Placental pericyte (primary cell): ENCODE results near the gene NTSR2. TPM values are rescaled to one million over a fixed set of nuclear protein-coding genes. Genes with fewer than 3 reads are reported as not detected.

Source experiments
- total RNA-seq: library from RNA; depleted of rRNA; stranded (reverse); fragments of >200 nt; gene quantifications from 2 replicates; pipeline ENCODE4 v1.2.3, GENCODE V29; 2012

Gene NTSR2, protein sequence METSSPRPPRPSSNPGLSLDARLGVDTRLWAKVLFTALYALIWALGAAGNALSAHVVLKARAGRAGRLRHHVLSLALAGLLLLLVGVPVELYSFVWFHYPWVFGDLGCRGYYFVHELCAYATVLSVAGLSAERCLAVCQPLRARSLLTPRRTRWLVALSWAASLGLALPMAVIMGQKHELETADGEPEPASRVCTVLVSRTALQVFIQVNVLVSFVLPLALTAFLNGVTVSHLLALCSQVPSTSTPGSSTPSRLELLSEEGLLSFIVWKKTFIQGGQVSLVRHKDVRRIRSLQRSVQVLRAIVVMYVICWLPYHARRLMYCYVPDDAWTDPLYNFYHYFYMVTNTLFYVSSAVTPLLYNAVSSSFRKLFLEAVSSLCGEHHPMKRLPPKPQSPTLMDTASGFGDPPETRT
- total RNA-seq = not detected in 2 replicates

DNA sequence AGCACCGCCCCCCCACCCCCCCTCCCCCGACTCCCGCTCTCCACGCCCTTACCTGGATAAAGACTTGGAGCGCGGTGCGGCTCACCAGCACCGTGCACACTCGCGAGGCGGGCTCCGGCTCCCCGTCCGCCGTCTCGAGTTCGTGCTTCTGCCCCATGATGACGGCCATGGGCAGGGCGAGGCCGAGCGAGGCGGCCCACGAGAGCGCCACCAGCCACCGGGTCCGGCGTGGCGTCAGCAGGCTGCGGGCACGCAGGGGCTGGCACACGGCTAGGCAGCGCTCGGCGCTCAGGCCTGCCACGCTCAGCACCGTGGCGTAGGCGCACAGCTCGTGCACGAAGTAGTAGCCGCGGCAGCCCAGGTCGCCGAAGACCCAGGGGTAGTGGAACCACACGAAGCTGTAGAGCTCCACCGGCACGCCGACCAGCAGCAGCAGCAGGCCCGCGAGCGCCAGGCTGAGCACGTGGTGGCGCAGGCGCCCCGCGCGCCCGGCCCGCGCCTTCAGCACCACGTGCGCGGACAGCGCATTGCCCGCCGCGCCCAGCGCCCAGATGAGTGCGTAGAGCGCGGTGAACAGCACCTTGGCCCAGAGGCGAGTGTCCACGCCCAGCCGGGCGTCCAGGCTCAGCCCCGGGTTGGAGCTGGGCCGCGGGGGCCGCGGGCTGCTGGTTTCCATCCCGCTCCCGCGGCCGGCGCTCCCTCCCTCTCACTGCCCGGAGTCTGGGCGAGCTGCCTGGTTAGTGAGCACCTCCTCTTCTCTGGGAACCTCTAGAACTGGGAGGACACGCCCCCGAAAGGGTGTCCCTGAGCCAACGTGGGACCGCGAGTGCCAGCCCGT, at the start of gene NTSR2:
Gene NTSR2, minus strand, starts transcription at position 742 of the 838 bp plus-strand sequence. Its CDS starts 66 bp downstream, at position 676.

Other genes starting within 250 kb of the NTSR2 start
- 14.3 and 15.3 TPM in 2 replicates for gene E2F6, start 204.0 kb downstream of the NTSR2 start, total RNA-seq
- 0.29 and 0.44 TPM in 2 replicates for gene GREB1, start 136.2 kb downstream of the NTSR2 start, total RNA-seq
- 37.2 and 73.1 TPM in 2 replicates for gene LPIN1, start 76.4 kb upstream of the NTSR2 start, total RNA-seq